NCI-H1417 (cell line): Measurements from ENCODE around the gene UNC13C.

ENCODE experiments used
- DNase-seq, 3 experiments: peaks; one replicate each; lab custom pipeline; 2025; lab: John Stamatoyannopoulos, UW

The UNC13C gene

GRCh38 chr15:54567408-54568035 lies 589.3 kb downstream of the UNC13C start:
- DNase-seq, result no peak

GRCh38 chr15:54568381-54568780 lies 590.1 kb downstream of the UNC13C start:
- DNase-seq, result no peak

- DNase-seq, result no peak
Measured at GRCh38 chr15:54571576-54571975, 593.3 kb downstream of the UNC13C start.

GRCh38 chr15:54575586-54575985 lies 597.3 kb downstream of the UNC13C start:
- no peak for DNase-seq

- no peak for DNase-seq
Measured at GRCh38 chr15:54576298-54576935, 598.2 kb downstream of the UNC13C start.

- no peak for DNase-seq
Measured at GRCh38 chr15:54577476-54578250, 599.4 kb downstream of the UNC13C start.

- DNase-seq, result no peak
Measured at GRCh38 chr15:54579855-54580254, 601.6 kb downstream of the UNC13C start.

GRCh38 chr15:54580643-54581042 lies 602.4 kb downstream of the UNC13C start:
- no peak for DNase-seq

- DNase-seq, result no peak
Measured at GRCh38 chr15:54582863-54583643, 604.8 kb downstream of the UNC13C start.

- DNase-seq, result no peak
Measured at GRCh38 chr15:54585063-54585462, 606.8 kb downstream of the UNC13C start.

GRCh38 chr15:54594115-54594514 lies 615.9 kb downstream of the UNC13C start:
- DNase-seq, result no peak

- no peak for DNase-seq
Measured at GRCh38 chr15:54599386-54599785, 621.1 kb downstream of the UNC13C start.

- DNase-seq, result no peak
Measured at GRCh38 chr15:54605043-54605442, 626.8 kb downstream of the UNC13C start.

- no peak for DNase-seq
Measured at GRCh38 chr15:54605556-54605955, 627.3 kb downstream of the UNC13C start.

GRCh38 chr15:54608876-54609835 lies 630.9 kb downstream of the UNC13C start:
- no peak for DNase-seq

GRCh38 chr15:54618120-54618519 lies 639.9 kb downstream of the UNC13C start:
- DNase-seq, result no peak

- DNase-seq, result no peak
Measured at GRCh38 chr15:54619180-54619579, 640.9 kb downstream of the UNC13C start.

- DNase-seq, result no peak
Measured at GRCh38 chr15:54620916-54621315, 642.7 kb downstream of the UNC13C start.

- DNase-seq, result no peak
Measured at GRCh38 chr15:54636147-54636546, 657.9 kb downstream of the UNC13C start.

- DNase-seq, result no peak
Measured at GRCh38 chr15:54638666-54639065, 660.4 kb downstream of the UNC13C start.

- no peak for DNase-seq
Measured at GRCh38 chr15:54640873-54641272, 662.6 kb downstream of the UNC13C start.
